MG63 (cell line): ENCODE results near the gene WDR12. TPM values are rescaled to one million over a fixed set of nuclear protein-coding genes. Genes with fewer than 3 reads are reported as not detected.
"Not testable (repeated sequence)": the region's sequence is repeated elsewhere in the genome, so short reads cannot be mapped to it uniquely, and the experiment has no call there.

Source experiments
- DNase-seq: peaks from one replicate; pipeline ENCODE4 v3.0.0-alpha.2; 2020
- H3K27me3 ChIP-seq: fragments of 250-450 bp; sonication (Bioruptor Pico); 2 replicates; pipeline ENCODE4 v1.5.1; 2020; ENCODE audit warnings: mild to moderate bottlenecking, moderate library complexity
- H3K36me3 ChIP-seq: fragments of 250-450 bp; sonication (Bioruptor Pico); 2 replicates; pipeline ENCODE4 v1.5.1; 2020; ENCODE audit warnings: mild to moderate bottlenecking, moderate library complexity
- H3K4me3 ChIP-seq: fragments of 250-450 bp; sonication (Bioruptor Pico); 2 replicates; pipeline ENCODE4 v1.5.1; 2020; ENCODE audit warnings: mild to moderate bottlenecking, moderate library complexity
- H3K9me3 ChIP-seq: fragments of 250-450 bp; sonication (Bioruptor Pico); 2 replicates; pipeline ENCODE4 v1.5.1; 2020; ENCODE audit warnings: mild to moderate bottlenecking, moderate library complexity
- total RNA-seq: library from RNA; depleted of rRNA; stranded (reverse); fragments of >200 nt; shearing (Covaris generic); gene quantifications from 2 replicates; pipeline ENCODE4 v1.2.3, GENCODE V29; 2014; ENCODE audit warnings: low replicate concordance; rRNA removed

The WDR12 gene
- total RNA-seq = 28.5 and 70.4 TPM in 2 replicates

GRCh38 chr2:202911512-202912341 lies at the start of gene WDR12, which contains the start of gene CARF:
WDR12 (minus strand) TSS chr2:202911673; CDS start chr2:202911476, 197 bp downstream.
CARF (plus strand) TSS chr2:202912275; CDS start chr2:202941903, 29,628 bp downstream.
- H3K27me3 ChIP-seq = no peaks in the 10 kb centered on the region
- no peaks in the 10 kb centered on the region for H3K9me3 ChIP-seq
- DNase-seq = peak; percentile 93
- peak within 1 kb of the TSS; percentile 86 for H3K4me3 ChIP-seq
- peaks cover 9% of the 10 kb centered on the region for H3K36me3 ChIP-seq

- no peak for DNase-seq
- Histone ChIP-seq H3K36me3 (no peaks in the 10 kb centered on the region), H3K4me3 (no peak overlapping the region), H3K9me3 (no peaks in the 10 kb centered on the region), H3K27me3 (no peaks in the 10 kb centered on the region)
These were observed 49.1 kb upstream of the WDR12 start for GRCh38 chr2:202960524-202960923.

GRCh38 chr2:202950592-202950991 lies 39.1 kb upstream of the WDR12 start:
- no peak for DNase-seq
- peaks cover under 1% of the 10 kb centered on the region; the same call in 1 of the 2 replicates for H3K9me3 ChIP-seq
- no peak overlapping the region for H3K4me3 ChIP-seq
- no peaks in the 10 kb centered on the region for H3K36me3 ChIP-seq
- H3K27me3 ChIP-seq = no peaks in the 10 kb centered on the region

GRCh38 chr2:202949333-202949732 lies 37.9 kb upstream of the WDR12 start:
- not testable (repeated sequence) for H3K27me3 ChIP-seq, H3K36me3 ChIP-seq, DNase-seq

GRCh38 chr2:202945497-202945896 lies 34.0 kb upstream of the WDR12 start:
- Histone ChIP-seq H3K9me3 (peaks cover 3% of the 10 kb centered on the region; the same call in 1 of the 2 replicates), H3K36me3 (no peaks in the 10 kb centered on the region), H3K27me3 (no peaks in the 10 kb centered on the region), H3K4me3 (no peak overlapping the region)
- DNase-seq = no peak

More at GRCh38 chr2:202949333-202949732, 37.9 kb upstream of the WDR12 start:
- H3K4me3 ChIP-seq, H3K9me3 ChIP-seq: not testable (repeated sequence)

GRCh38 chr2:202944816-202945215 lies 33.3 kb upstream of the WDR12 start:
- Histone ChIP-seq H3K9me3 (peaks cover 3% of the 10 kb centered on the region; the same call in 1 of the 2 replicates), H3K36me3 (no peaks in the 10 kb centered on the region), H3K27me3 (no peaks in the 10 kb centered on the region), H3K4me3 (no peak overlapping the region)
- DNase-seq = no peak

GRCh38 chr2:202944408-202944807 lies 32.9 kb upstream of the WDR12 start:
- no peaks in the 10 kb centered on the region for H3K27me3 ChIP-seq
- peaks cover 3% of the 10 kb centered on the region; the same call in 1 of the 2 replicates for H3K9me3 ChIP-seq
- DNase-seq = no peak
- H3K36me3 ChIP-seq = no peaks in the 10 kb centered on the region
- H3K4me3 ChIP-seq = no peak overlapping the region

- no peak for DNase-seq
- Histone ChIP-seq H3K9me3 (peaks cover 3% of the 10 kb centered on the region; the same call in 1 of the 2 replicates), H3K36me3 (no peaks in the 10 kb centered on the region), H3K27me3 (no peaks in the 10 kb centered on the region), H3K4me3 (no peak overlapping the region)
These were observed 30.3 kb upstream of the WDR12 start for GRCh38 chr2:202941771-202942170.

GRCh38 chr2:202938960-202939359 lies 27.5 kb upstream of the WDR12 start:
- H3K4me3 ChIP-seq = no peak overlapping the region
- no peaks in the 10 kb centered on the region for H3K9me3 ChIP-seq
- no peaks in the 10 kb centered on the region for H3K36me3 ChIP-seq
- no peaks in the 10 kb centered on the region for H3K27me3 ChIP-seq
- DNase-seq = no peak

GRCh38 chr2:202934456-202934855 lies 23.0 kb upstream of the WDR12 start:
- no peak for DNase-seq
- Histone ChIP-seq H3K36me3 (no peaks in the 10 kb centered on the region), H3K27me3 (no peaks in the 10 kb centered on the region), H3K9me3 (no peaks in the 10 kb centered on the region), H3K4me3 (no peak overlapping the region)

GRCh38 chr2:202933958-202934357 lies 22.5 kb upstream of the WDR12 start:
- H3K27me3 ChIP-seq = no peaks in the 10 kb centered on the region
- no peaks in the 10 kb centered on the region for H3K36me3 ChIP-seq
- no peak for DNase-seq
- H3K9me3 ChIP-seq = no peaks in the 10 kb centered on the region
- no peak overlapping the region for H3K4me3 ChIP-seq

- no peak for DNase-seq
- H3K36me3 ChIP-seq = no peaks in the 10 kb centered on the region
- no peak overlapping the region for H3K4me3 ChIP-seq
- H3K9me3 ChIP-seq = no peaks in the 10 kb centered on the region
- no peaks in the 10 kb centered on the region for H3K27me3 ChIP-seq
These were observed 21.7 kb upstream of the WDR12 start for GRCh38 chr2:202933139-202933510.

GRCh38 chr2:202932425-202933138 lies 21.1 kb upstream of the WDR12 start:
- no peaks in the 10 kb centered on the region for H3K36me3 ChIP-seq
- H3K4me3 ChIP-seq = no peak overlapping the region
- no peaks in the 10 kb centered on the region for H3K9me3 ChIP-seq
- peak; percentile 9 for DNase-seq
- H3K27me3 ChIP-seq = no peaks in the 10 kb centered on the region

GRCh38 chr2:202918860-202919259 lies 7.4 kb upstream of the WDR12 start:
- Histone ChIP-seq H3K9me3 (no peaks in the 10 kb centered on the region), H3K36me3 (no peaks in the 10 kb centered on the region), H3K27me3 (no peaks in the 10 kb centered on the region), H3K4me3 (no peak overlapping the region)
- DNase-seq = no peak

- H3K36me3 ChIP-seq, DNase-seq, H3K9me3 ChIP-seq: not testable (repeated sequence)
These were observed 1.1 kb upstream of the WDR12 start for GRCh38 chr2:202912342-202913201.

GRCh38 chr2:202911203-202911511 lies 316 bp downstream of the WDR12 start:
- Histone ChIP-seq H3K36me3 (peaks cover 14% of the 10 kb centered on the region), H3K27me3 (no peaks in the 10 kb centered on the region)
- no peak for DNase-seq

More at GRCh38 chr2:202912342-202913201, 1.1 kb upstream of the WDR12 start:
- H3K4me3 ChIP-seq = peak overlapping the region; percentile 86
- not testable (repeated sequence) for H3K27me3 ChIP-seq

GRCh38 chr2:202910698-202911097 lies 775 bp downstream of the WDR12 start:
- Histone ChIP-seq H3K27me3 (no peaks in the 10 kb centered on the region), H3K36me3 (peaks cover 18% of the 10 kb centered on the region), H3K4me3 (peak overlapping the region; percentile 86), H3K9me3 (no peaks in the 10 kb centered on the region; the same call in 1 of the 2 replicates)
- DNase-seq = no peak

More at GRCh38 chr2:202911203-202911511, 316 bp downstream of the WDR12 start:
- Histone ChIP-seq H3K4me3 (peak overlapping the region; percentile 86), H3K9me3 (no peaks in the 10 kb centered on the region)
